ENCODE measurements around the gene ATP2C2. TPM values are rescaled to one million over a fixed set of nuclear protein-coding genes. Genes with fewer than 3 reads are reported as not detected.

The ATP2C2 gene
- total RNA-seq, 4 donors from 2014 or later: 51.7 to 133 (median 57.7) TPM

DNA sequence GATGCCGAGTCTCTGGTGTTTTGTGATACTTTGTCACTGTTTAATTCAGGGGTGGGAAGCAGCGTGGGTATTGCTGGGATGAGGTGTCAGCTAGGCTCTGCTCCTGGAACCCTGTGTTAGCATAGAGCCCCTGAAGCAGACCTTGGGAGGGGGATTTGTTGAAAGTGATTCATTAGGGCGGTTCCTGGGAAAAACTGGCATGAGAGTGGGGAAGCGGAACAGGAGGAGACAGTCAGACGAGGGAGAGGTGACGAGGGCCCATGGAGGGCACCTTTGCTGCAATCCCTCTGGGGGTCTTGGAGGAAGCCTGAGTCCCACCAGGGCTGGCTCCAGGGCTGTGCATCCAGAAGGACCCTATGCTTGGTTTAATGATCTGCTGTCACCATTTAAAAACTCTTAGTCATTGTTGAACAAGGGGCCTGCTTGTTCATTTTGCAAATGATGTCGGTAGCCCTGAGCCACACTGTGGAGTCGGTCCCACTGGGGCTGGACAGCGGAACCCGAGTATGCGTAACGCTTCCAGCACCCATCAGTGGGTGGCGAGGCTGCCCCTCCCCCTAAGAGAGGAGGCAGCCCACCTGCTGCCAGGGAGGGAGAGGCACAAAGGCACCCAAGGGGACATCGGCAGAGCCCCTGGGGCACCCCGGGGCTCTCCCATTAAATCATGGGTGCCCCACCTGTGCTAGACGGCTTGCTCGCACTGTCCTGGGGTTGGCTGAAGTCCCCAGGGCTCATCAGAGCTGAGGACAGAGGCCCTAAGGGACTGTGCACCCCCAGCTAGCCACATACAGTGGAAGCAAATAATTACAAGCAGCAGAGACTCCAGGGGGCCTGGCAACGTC is 38.3 kb upstream of the ATP2C2 start:
- intact Hi-C loops (cut with DNase I; ENCODE audit: low total_unique reads): no loop called here
- TF ChIP-seq POLR2A (IDR thresholded peaks at IDR 0.05): no peak
- TF ChIP-seq, protein P1, sequence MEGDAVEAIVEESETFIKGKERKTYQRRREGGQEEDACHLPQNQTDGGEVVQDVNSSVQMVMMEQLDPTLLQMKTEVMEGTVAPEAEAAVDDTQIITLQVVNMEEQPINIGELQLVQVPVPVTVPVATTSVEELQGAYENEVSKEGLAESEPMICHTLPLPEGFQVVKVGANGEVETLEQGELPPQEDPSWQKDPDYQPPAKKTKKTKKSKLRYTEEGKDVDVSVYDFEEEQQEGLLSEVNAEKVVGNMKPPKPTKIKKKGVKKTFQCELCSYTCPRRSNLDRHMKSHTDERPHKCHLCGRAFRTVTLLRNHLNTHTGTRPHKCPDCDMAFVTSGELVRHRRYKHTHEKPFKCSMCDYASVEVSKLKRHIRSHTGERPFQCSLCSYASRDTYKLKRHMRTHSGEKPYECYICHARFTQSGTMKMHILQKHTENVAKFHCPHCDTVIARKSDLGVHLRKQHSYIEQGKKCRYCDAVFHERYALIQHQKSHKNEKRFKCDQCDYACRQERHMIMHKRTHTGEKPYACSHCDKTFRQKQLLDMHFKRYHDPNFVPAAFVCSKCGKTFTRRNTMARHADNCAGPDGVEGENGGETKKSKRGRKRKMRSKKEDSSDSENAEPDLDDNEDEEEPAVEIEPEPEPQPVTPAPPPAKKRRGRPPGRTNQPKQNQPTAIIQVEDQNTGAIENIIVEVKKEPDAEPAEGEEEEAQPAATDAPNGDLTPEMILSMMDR (IDR thresholded peaks at IDR 0.05): no peak
- H3K4me3 ChIP-seq (ENCODE audit: low read depth, poor library complexity, severe bottlenecking): no peak overlapping the region
- WGBS, 2 donors: 76 to 81% methylated on average over 18 of the region's 18 CpGs
- no peak for DNase-seq (ENCODE audit: low spot score in 2 of 2)

DNA sequence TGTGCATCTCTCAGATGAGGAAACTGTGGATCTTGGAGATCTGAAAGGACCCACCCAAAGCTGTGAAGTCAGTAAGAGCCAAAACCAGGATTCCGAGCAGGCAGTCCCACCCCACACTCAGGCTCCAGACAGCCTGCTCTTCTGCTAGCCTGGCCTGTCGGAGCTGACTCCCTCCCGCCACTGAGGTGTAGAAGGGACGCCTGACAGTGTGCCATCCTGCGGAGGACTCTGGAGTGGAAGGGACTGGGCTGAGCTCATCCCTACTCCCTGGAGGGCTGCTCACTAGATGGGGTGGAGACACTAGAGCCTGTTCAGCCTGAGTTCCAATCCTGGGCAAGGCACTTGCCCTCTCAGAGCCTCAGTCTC is 37.7 kb upstream of the ATP2C2 start:
- TF ChIP-seq, protein P1 (IDR thresholded peaks at IDR 0.05): no peak
- no peak for TF ChIP-seq POLR2A (IDR thresholded peaks at IDR 0.05)
- WGBS, 2 donors: 87 to 93% methylated on average over 4 to 5 of the region's 5 CpGs
- H3K4me3 ChIP-seq (ENCODE audit: low read depth, poor library complexity, severe bottlenecking): no peak overlapping the region
- DNase-seq (ENCODE audit: low spot score in 2 of 2): no peak
- intact Hi-C loops (cut with DNase I; ENCODE audit: low total_unique reads): no loop called here

DNA sequence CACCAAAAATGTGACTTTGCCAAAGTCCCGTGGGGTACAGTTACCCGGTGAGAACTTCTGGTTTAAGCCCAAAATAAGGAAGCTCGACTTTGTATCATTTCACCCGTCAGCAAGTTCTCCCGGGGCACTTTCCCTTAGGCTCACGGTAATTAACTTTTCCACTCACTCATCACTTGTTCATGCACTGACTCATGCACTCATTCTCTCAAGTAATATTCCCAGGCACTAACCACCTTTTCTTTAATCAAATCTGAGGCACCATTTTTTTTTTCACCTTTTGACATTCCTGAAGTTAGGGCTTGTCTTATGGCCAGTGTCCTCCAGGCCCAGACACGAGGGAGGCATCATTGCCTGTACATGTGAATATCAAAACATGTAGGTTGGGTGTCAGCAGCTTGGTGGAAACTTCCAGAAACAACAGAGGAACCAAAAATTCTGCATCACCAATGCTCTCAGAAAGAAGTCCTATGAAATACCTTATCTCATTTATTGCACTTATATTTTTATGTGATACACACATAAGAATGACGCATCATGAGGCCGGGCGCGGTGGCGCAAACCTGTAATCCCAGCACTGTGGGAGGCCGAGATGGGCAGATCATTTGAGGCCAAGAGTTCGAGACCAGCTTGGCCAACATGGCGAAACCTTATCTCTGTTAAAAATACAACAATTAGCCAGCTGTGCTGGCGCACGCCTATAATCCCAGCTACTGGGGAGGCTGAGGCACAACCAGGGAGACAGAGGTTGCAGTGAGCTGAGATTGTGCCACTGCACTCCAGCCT is 36.1 kb upstream of the ATP2C2 start:
- TF ChIP-seq, protein P1 (IDR thresholded peaks at IDR 0.05): no peak
- TF ChIP-seq POLR2A (IDR thresholded peaks at IDR 0.05): no peak
- intact Hi-C loops (cut with DNase I; ENCODE audit: low total_unique reads): no loop called here
- no peak overlapping the region for H3K4me3 ChIP-seq (ENCODE audit: low read depth, poor library complexity, severe bottlenecking)
- DNase-seq (ENCODE audit: low spot score in 2 of 2): no peak
- WGBS, 2 donors: 76 to 80% methylated on average over 17 of the region's 17 CpGs

DNA sequence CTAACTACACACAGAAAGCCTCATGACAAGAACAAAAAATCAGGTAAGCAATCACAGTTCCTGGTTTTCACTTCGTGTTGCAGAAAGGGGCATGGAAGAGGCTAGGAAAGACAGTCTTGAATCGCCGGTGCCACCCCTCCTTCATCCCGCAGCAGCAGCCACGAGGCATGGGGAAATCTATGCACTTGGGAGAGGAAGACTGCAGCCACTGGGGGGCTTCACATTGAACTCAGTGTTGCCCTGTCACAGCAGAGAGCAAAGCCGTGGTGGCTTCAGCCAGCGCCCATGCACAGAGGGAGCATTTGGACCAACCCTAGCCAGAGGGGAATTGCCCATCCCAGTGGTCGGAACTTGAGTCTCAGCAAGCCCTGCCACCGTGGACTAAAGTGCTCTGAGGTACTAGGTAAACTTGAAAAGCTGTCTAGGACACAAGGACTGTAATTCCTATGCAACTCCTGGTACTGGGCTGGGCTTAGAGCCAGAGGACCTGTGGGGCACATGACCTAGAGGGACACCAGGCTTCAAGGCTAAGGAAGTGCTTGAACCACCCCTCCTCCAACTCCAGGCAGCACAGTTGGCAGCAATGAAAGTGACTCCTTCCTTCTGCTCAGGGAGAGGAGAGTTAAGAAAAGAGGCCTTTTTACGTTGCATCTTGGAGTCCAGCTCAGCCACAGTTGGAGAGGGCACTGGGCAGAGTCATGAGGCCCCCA is 35.2 kb upstream of the ATP2C2 start:
- 69 to 86% methylated on average over 8 to 10 of the region's 10 CpGs for WGBS, 2 donors
- TF ChIP-seq, protein P1 (IDR thresholded peaks at IDR 0.05): no peak
- no peak for TF ChIP-seq POLR2A (IDR thresholded peaks at IDR 0.05)
- intact Hi-C loops (cut with DNase I; ENCODE audit: low total_unique reads): no loop called here
- DNase-seq (ENCODE audit: low spot score in 2 of 2): no peak
- H3K4me3 ChIP-seq (ENCODE audit: low read depth, poor library complexity, severe bottlenecking): no peak overlapping the region

DNA sequence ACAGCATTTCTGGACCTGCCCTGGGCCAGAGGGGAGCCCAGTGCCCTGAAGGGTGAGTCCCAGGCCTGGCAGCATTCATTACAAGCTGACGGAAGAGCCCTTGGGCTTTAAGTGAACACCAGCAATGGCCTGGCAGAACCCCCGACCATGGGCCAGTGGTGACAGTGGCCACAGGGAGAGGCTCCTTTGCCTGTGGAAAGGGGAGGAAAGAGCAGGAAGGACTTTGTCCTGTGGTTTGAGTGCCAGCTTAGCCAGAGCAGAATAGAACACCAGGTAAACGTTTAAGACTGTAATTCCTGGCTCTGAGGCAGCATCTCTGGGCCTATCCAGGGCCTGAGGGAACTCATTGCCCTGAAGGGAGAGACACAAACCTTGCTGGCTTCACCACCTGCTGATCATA is 34.3 kb upstream of the ATP2C2 start:
- WGBS, 2 donors: 88 to 94% methylated on average over 3 of the region's 3 CpGs
- TF ChIP-seq POLR2A (IDR thresholded peaks at IDR 0.05): no peak
- TF ChIP-seq, protein P1 (IDR thresholded peaks at IDR 0.05): no peak
- intact Hi-C loops (cut with DNase I; ENCODE audit: low total_unique reads): no loop called here
- DNase-seq (ENCODE audit: low spot score in 2 of 2): no peak
- no peak overlapping the region for H3K4me3 ChIP-seq (ENCODE audit: low read depth, poor library complexity, severe bottlenecking)
